PFSK-1 (cell line): ENCODE data around the gene ERC2.

Experiments used
- POLR2AphosphoS5 ChIP-seq: IDR thresholded peaks from 2 replicates; pipeline ENCODE4 v1.6.1; 2012; ENCODE audit warnings: low read depth, mild to moderate bottlenecking, control low read depth, low read length, moderate library complexity
- REST ChIP-seq, 2 experiments: IDR thresholded peaks; 2 replicates each; pipeline versions ENCODE4 v1.6.1 to v1.8.0; 2011 to 2012; ENCODE audit warnings: low read depth in 2 of 2, low read length in 2 of 2, control low read depth in 1 of 2, inconsistent platforms in 1 of 2, mild to moderate bottlenecking in 1 of 2, moderate library complexity in 1 of 2; ENCODE audit not compliant: insufficient read depth in 1 of 2
- SIN3A ChIP-seq: IDR thresholded peaks from 2 replicates; pipeline ENCODE4 v1.6.1; 2012; ENCODE audit warnings: mild to moderate bottlenecking, low read length, moderate library complexity, borderline replicate concordance; ENCODE audit not compliant: insufficient read depth
- TAF1 ChIP-seq: IDR thresholded peaks from 2 replicates; pipeline ENCODE4 v1.6.1; 2012; ENCODE audit warnings: low read length, control low read depth, borderline replicate concordance; ENCODE audit not compliant: insufficient read depth

GRCh38 chr3:55751730-55752129, 716.5 kb downstream of the ERC2 start:
- TF ChIP-seq REST (IDR thresholded peaks at IDR 0.05; ENCODE audit: insufficient read depth in 1 of 2, low read depth in 2 of 2, low read length in 2 of 2) (no peak), POLR2AphosphoS5 (no peak), TAF1 (no peak), SIN3A (no peak)
